HG02852 (cell line): ENCODE results near the gene ROCK1.
"Not testable (repeated sequence)": the region's sequence is repeated elsewhere in the genome, so short reads cannot be mapped to it uniquely, and the experiment has no call there.

Experiments used
- ATAC-seq: cut with Tn5 transposase; IDR thresholded peaks from one replicate; pipeline ENCODE4 v1.9.1; 2021; ENCODE audit warnings: mild to moderate bottlenecking, moderate library complexity; ENCODE audit not compliant: unreplicated experiment

ROCK1 gene

GRCh38 chr18:21111346-21112139 lies at the start of gene ROCK1:
Gene ROCK1 (minus strand): TSS chr18:21111813. CDS start chr18:21110910, 903 bp downstream.
- ATAC-seq, result peak; percentile 92

GRCh38 chr18:21155443-21155842 lies 43.8 kb upstream of the ROCK1 start:
- ATAC-seq, result no peak

DNA sequence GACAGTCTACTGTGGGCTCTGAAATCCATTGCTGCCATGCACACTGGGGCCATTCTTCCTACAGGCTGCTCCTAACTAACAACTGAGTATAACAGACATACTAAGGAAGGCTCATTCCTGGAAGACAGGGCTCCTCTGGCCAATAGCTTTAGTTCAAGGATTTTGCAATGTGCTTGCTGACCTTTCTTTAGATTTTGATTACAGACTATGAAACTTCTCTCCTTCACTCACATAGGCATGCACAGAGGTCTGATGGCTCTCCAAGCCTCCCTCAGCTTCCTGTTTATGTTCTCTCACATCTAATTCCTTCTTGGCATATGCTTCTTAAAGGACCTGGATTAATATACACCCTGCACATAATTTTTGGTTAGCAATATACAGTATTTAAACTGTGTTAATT lies 34.4 kb upstream of the ROCK1 start:
- no peak for ATAC-seq

DNA sequence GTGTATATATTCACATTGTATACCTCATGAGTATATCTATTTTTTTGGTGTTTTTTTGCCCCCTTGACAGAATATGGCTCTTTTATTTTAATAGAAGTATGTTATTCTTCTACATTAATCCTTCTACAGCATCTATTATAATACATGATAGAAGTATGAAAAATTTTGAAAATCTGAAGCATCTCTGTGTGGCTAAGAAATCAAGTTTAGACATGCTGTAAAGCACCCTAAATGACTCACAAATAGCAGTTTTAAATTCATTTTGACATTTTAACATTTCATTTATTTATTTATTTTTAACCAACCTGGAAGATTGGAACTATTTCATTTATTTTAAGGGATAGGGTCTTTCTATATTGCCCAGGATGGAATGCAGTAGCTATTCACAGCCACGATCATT lies 33.8 kb upstream of the ROCK1 start:
- ATAC-seq, result no peak

DNA sequence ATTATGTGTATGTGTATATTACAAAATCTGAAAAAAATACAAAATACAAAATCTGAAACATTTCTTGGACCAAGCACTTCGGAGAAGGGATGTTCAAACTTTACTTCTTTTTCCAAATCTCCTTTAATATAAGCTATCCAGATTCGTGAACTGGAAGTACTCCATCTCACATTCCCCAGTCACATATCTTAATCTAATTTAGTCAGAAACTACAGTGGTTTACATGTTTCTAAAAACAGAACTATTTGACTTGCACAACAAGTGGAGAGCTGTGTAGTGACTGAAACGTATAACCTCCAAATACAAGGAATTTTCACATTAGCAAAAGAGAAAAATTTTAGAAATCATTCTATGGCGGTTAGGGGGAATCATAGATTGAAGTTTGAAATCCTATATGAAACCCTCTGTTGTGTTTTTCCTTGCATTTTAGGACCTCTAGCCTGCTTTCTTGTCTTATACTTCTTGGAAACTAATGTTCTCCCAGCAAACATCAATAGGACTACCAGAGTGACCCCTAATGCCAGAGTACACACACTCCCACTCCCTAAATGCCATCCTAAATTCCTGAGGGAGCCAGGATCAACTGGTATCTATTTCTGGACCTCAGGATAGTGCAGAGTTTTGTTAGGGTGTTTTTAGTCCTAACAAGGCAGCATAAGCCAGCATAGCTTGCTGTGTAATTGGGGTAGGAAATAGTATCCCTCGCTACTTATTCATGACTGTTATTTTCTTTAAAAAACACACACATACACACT lies 30.2 kb upstream of the ROCK1 start:
- ATAC-seq, result no peak

- not testable (repeated sequence) for ATAC-seq
Measured at GRCh38 chr18:21137719-21138488, 26.3 kb upstream of the ROCK1 start.

- ATAC-seq, result no peak
Measured at GRCh38 chr18:21134895-21135294, 23.3 kb upstream of the ROCK1 start.

- ATAC-seq, result no peak
Measured at GRCh38 chr18:21132398-21132918, 20.8 kb upstream of the ROCK1 start.

GRCh38 chr18:21131698-21132227 lies 20.1 kb upstream of the ROCK1 start:
- no peak for ATAC-seq

- ATAC-seq, result no peak
Measured at GRCh38 chr18:21129566-21130216, 18.1 kb upstream of the ROCK1 start.

GRCh38 chr18:21123290-21123926 lies 11.8 kb upstream of the ROCK1 start:
- no peak for ATAC-seq

- no peak for ATAC-seq
Measured at GRCh38 chr18:21118806-21119205, 7.2 kb upstream of the ROCK1 start.

DNA sequence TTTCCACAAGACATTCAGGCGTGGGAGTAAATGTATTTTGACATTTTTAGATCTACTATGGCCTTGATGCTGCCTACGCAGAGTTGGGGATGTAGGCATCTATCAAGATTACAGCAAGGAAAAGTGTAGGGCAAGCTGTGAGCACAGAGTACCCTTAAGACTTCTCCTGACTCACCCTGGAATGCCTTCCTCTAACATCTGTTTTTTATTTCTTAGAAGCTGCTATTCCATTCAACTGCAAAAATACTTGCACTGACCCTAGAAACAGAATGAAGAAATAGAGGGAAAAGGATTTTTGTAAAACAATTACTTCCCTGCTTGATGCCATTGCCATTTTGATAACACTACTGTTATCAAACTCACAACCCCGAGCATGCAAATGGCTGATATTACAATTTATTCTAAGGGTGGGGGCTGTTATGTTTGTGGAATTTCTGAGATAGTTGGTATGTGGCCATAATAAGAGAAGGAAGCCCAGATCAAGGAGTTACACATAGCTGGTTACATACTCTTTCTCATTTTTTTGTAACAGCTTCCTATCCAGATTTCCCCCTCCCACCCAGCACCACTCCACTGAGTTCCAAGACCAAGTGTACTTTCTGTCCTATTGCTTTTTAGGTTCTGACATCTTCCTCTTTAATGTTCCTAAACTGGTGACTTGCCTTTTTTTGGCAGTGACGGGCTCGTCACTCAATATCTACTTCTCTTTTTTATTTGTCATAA lies 6.0 kb upstream of the ROCK1 start:
- no peak for ATAC-seq

DNA sequence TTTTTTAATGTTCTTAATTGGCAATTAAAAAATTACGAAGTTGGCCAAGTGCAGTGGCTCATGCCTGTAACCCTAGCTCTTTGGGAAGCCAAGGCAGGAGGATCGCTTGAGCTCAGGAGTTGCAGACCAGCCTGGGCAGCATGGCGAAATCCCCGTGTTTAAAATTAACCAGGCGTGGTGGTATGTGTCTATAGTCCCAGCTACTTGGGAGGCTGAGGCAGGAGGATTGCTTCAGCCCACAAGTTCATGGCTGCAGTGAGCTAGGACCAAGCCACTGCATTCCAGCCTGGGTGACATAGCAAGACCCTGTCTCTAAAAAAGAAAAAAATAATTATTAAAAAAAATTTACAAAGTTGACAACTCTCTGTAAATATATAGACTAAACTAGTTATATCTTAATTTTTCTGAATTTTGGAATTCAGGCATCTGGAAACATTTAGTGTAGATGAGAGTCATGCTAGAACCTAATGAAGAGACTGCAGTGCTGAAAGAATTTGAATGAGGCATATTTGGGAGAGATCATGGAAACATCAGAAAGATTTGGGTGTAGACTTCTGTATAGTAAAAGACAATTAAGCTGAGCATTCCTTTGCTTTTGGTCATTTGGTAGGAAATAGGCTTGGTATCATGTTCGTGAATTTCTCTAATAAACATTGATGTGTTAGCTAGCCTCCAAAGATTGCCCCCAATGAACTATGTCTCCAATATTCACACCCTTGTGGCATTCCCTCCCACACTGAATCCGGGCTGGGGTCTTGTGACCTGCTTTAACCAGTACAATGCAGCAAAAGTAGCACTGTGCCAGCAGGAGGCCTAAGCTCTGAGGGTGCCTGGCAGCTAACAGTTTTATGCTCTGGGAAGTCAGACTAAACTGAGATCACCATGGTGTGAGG lies 4.2 kb upstream of the ROCK1 start:
- no peak for ATAC-seq

GRCh38 chr18:21112543-21113105 lies 1.0 kb upstream of the ROCK1 start:
- no peak for ATAC-seq

DNA sequence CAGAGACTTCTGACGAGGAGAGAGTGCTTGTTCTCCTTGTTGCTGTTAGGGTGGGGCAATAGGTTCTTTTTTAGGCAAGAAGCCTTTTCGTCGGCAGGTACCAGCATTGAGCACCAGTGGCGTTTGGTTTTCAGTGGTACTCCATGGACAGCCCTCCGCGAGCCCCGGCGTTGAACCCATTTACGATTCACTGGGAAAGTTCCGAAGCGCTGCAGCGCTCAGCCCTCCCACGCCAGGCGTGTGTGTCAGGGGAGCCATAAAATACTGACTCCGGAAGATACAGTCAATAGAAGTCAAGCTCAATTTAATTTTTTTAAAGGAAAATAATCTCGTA lies 494 bp upstream of the ROCK1 start:
- no peak for ATAC-seq

DNA sequence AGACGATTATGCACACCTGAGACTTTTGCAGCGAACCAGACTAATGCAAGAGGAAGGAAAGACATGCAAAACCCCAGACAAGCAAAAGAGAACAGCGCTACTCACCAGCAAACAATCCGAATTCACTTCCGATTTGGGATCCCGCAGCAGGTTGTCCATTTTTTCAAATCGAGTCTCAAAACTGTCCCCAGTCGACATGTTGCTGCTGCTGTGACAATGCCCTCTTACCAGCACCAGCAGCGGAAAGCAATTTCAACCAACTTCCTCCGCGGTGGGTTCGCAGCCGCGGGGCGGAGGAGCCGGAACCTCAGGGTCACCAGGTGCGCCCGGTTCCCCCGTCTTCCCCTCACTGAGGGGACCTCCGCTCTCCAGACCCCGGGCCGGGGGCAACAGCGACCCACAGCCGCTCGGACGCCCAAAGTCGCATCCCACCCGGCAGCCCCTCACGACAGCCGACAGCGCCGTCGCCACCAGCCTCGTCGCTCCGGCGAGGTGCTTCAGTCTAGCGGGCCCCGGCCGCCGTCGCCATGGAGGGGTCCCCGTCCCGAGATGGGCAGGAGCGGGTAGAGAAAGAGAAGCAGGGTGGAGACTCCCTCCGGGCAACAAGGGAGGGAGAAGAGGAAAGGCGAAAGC lies 784 bp downstream of the ROCK1 start:
- peak; percentile 22 for ATAC-seq
